Glutamatergic neuron (in vitro differentiated cells): ENCODE results near the gene RAPGEF3. TPM values are rescaled to one million over a fixed set of nuclear protein-coding genes. Genes with fewer than 3 reads are reported as not detected.

Experiments used
- DNase-seq: peaks from one replicate; pipeline ENCODE4 v3.0.0; 2022
- H3K27ac Mint-ChIP-seq: one replicate; pipeline ENCODE4 v1.8.0; 2020; ENCODE audit warnings: mild to moderate bottlenecking, mixed read lengths, inconsistent platforms; ENCODE audit not compliant: unreplicated experiment
- H3K27me3 Mint-ChIP-seq: one replicate; pipeline ENCODE4 v1.8.0; 2020; ENCODE audit warnings: mild to moderate bottlenecking, moderate library complexity, mixed read lengths, inconsistent platforms; ENCODE audit not compliant: unreplicated experiment
- H3K36me3 Mint-ChIP-seq: one replicate; pipeline ENCODE4 v1.8.0; 2020; ENCODE audit warnings: mild to moderate bottlenecking, mixed read lengths, inconsistent platforms; ENCODE audit not compliant: unreplicated experiment
- H3K4me1 Mint-ChIP-seq: one replicate; pipeline ENCODE4 v1.8.0; 2020; ENCODE audit warnings: mild to moderate bottlenecking, low read depth, mixed read lengths, inconsistent platforms; ENCODE audit not compliant: unreplicated experiment
- H3K4me3 Mint-ChIP-seq: one replicate; pipeline ENCODE4 v1.8.0; 2020; ENCODE audit warnings: mild to moderate bottlenecking, mixed read lengths, inconsistent platforms; ENCODE audit not compliant: unreplicated experiment
- H3K9me3 Mint-ChIP-seq: one replicate; pipeline ENCODE4 v1.8.0; 2020; ENCODE audit warnings: mild to moderate bottlenecking, moderate library complexity, mixed read lengths, inconsistent platforms; ENCODE audit not compliant: unreplicated experiment
- total RNA-seq: library from RNA; stranded (reverse); fragmentation: NEBNext Ultra II Directional; extraction: Animal tissue kit (Norgen Biotek cat#: 25700); gene quantifications from one replicate; pipeline ENCODE4 v1.2.1, GENCODE V29; 2021; ENCODE audit not compliant: unreplicated experiment
- TF ChIP-seq, protein P1 (sequence below): fragments of 200-600 bp; sonication (generic); IDR thresholded peaks from one replicate; pipeline ENCODE4 v1.5.0; 2021; ENCODE audit not compliant: partially characterized antibody, unreplicated experiment

RAPGEF3 gene
- total RNA-seq, 1 donor from 2014 or later, result 0.81 TPM

DNA sequence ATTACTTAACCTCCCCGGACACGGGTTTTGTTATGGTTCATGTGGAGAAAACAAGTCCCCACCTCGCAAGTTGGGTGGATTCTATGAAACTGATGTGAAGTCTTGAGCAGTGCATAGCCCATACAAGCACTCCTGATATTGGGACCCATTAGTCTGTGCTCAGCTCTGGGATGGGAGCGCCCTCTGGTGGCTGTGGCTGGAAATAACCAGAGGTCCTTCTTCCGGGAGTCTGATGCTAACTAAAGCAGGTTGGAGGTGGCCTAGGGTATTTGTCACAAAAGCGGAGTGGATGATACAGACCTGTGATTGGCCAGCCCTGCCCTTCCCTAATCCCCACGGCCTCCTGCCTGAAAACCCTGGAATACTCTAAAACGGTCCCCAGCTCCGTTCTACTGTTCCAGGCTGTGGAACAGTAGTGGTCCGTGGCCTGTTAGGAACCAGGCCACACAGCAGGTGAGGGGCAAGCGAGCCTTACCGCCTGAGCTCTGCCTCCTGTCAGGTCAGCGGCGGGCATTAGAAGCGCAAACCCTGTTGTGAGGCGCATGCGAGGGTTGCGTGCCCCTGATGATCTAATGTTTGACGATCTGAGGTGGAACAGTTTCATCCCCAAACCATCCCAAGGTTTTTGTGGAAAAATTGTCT is 20.7 kb upstream of the RAPGEF3 start:
- Mint-ChIP-seq H3K4me3 (no peak overlapping the region), H3K9me3 (peaks cover 8% of the 10 kb centered on the region), H3K27ac (peak overlapping the region; percentile 38), H3K27me3 (peaks cover 2% of the 10 kb centered on the region), H3K36me3 (no peaks in the 10 kb centered on the region), H3K4me1 (peaks cover 12% of the 10 kb centered on the region)
- peak; percentile 98 for DNase-seq
- TF ChIP-seq, protein P1, sequence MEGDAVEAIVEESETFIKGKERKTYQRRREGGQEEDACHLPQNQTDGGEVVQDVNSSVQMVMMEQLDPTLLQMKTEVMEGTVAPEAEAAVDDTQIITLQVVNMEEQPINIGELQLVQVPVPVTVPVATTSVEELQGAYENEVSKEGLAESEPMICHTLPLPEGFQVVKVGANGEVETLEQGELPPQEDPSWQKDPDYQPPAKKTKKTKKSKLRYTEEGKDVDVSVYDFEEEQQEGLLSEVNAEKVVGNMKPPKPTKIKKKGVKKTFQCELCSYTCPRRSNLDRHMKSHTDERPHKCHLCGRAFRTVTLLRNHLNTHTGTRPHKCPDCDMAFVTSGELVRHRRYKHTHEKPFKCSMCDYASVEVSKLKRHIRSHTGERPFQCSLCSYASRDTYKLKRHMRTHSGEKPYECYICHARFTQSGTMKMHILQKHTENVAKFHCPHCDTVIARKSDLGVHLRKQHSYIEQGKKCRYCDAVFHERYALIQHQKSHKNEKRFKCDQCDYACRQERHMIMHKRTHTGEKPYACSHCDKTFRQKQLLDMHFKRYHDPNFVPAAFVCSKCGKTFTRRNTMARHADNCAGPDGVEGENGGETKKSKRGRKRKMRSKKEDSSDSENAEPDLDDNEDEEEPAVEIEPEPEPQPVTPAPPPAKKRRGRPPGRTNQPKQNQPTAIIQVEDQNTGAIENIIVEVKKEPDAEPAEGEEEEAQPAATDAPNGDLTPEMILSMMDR, result peak; percentile 97

GRCh38 chr12:47778881-47779280 is 20.2 kb upstream of the RAPGEF3 start:
- Mint-ChIP-seq H3K27ac (peak overlapping the region; percentile 38), H3K4me1 (peaks cover 12% of the 10 kb centered on the region), H3K4me3 (no peak overlapping the region), H3K27me3 (peaks cover 4% of the 10 kb centered on the region), H3K36me3 (no peaks in the 10 kb centered on the region), H3K9me3 (peaks cover 11% of the 10 kb centered on the region)
- TF ChIP-seq, protein P1, result no peak
- DNase-seq, result no peak

- TF ChIP-seq, protein P1, result no peak
- DNase-seq, result no peak
- Mint-ChIP-seq H3K4me1 (peaks cover 12% of the 10 kb centered on the region), H3K4me3 (no peak overlapping the region), H3K27me3 (peaks cover 4% of the 10 kb centered on the region), H3K9me3 (peaks cover 12% of the 10 kb centered on the region), H3K27ac (no peak overlapping the region), H3K36me3 (no peaks in the 10 kb centered on the region)
These were observed 19.3 kb upstream of the RAPGEF3 start for GRCh38 chr12:47777741-47778558.

- H3K36me3 Mint-ChIP-seq, result no peaks in the 10 kb centered on the region
- TF ChIP-seq, protein P1, result no peak
- peaks cover 15% of the 10 kb centered on the region for H3K9me3 Mint-ChIP-seq
- H3K27ac Mint-ChIP-seq, result no peak overlapping the region
- peaks cover 13% of the 10 kb centered on the region for H3K4me1 Mint-ChIP-seq
- peaks cover 9% of the 10 kb centered on the region for H3K27me3 Mint-ChIP-seq
- H3K4me3 Mint-ChIP-seq, result no peak overlapping the region
- DNase-seq, result no peak
These were observed 18.5 kb upstream of the RAPGEF3 start for GRCh38 chr12:47777151-47777550.
